B cell (primary cell): Measurements from ENCODE around the gene PIP4K2C. TPM values are rescaled to one million over a fixed set of nuclear protein-coding genes. Genes with fewer than 3 reads are reported as not detected.

Source experiments
- ATAC-seq: fragments of 200-7000 bp; cut with Tn5 transposase; one replicate; pipeline ENCODE4 v1.10.0; 2021; ENCODE audit warnings: low read depth, mild to moderate bottlenecking, moderate number of reproducible peaks, moderate library complexity
- CTCF ChIA-PET: fragments of 350-600 bp; sonication (Branson Sonifier 250); formaldehyde crosslinking; loops from one replicate; lab custom pipeline; 2021; ENCODE audit warnings: antibody characterized with exemption, inconsistent platforms; lab: Charles Lee
- POLR2A ChIA-PET: fragments of 350-600 bp; sonication (Branson Sonifier 250); formaldehyde crosslinking; loops from one replicate; lab custom pipeline; 2021; ENCODE audit warnings: antibody characterized with exemption; lab: Charles Lee
- DNase-seq: peaks from one replicate; pipeline ENCODE4 v3.0.0; 2013
- H2AFZ ChIP-seq: 2 replicates; pipeline ENCODE4 v1.6.1; 2012; ENCODE audit warnings: mild to moderate bottlenecking, low read depth, low read length; ENCODE audit not compliant: insufficient read depth, poor library complexity, severe bottlenecking
- H3K27ac ChIP-seq, 2 donors: 1 replicate in 1 of 2; 2 replicates in 1 of 2; pipeline ENCODE4 v1.5.1; 2012 to 2013; ENCODE audit warnings: low read length in 2 of 2, mild to moderate bottlenecking in 2 of 2, moderate library complexity in 1 of 2
- H3K27me3 ChIP-seq, 4 experiments: fragments of 200-600 bp in 1 of 4; sonication (generic) in 1 of 4; replicated peaks in 1 of 4; 1 replicate in 2 of 4; 2 replicates in 2 of 4; pipeline versions ENCODE4 v1.6.1 to v1.7.0; 2013 to 2016; ENCODE audit warnings: low read length in 3 of 4, mild to moderate bottlenecking in 2 of 4, mixed read lengths in 1 of 4, moderate library complexity in 1 of 4; ENCODE audit not compliant: insufficient read depth in 4 of 4, control insufficient read depth in 3 of 4; ENCODE audit errors: control extremely low read depth in 1 of 4
- H3K36me3 ChIP-seq, 2 experiments: replicated peaks in 1 of 2; 1 replicate in 1 of 2; 2 replicates in 1 of 2; pipeline versions ENCODE4 v1.6.1 to v1.7.1; 2013; ENCODE audit warnings: low read length in 1 of 2; ENCODE audit not compliant: insufficient read depth in 2 of 2, control insufficient read depth in 1 of 2; ENCODE audit errors: control extremely low read depth in 1 of 2, extremely low read depth in 1 of 2
- H3K4me1 ChIP-seq, 2 donors: fragments of 200-600 bp in 1 of 2; sonication (generic) in 1 of 2; 1 replicate in 1 of 2; 2 replicates in 1 of 2; pipeline versions ENCODE4 v1.5.1 to v1.6.1; 2013 to 2017; ENCODE audit warnings: low read length in 2 of 2; ENCODE audit not compliant: control insufficient read depth in 2 of 2, insufficient read depth in 2 of 2
- H3K4me2 ChIP-seq: replicated peaks from 2 replicates; pipeline ENCODE3; 2012; ENCODE audit warnings: mild to moderate bottlenecking, low read depth, low read length; ENCODE audit not compliant: poor library complexity, severe bottlenecking
- H3K4me3 ChIP-seq, 5 experiments: fragments of 200-600 bp in 1 of 5; sonication (generic) in 1 of 5; 1 replicate in 3 of 5; 2 replicates in 2 of 5; pipeline versions ENCODE4 v1.5.1 to v1.7.0; 2011 to 2016; ENCODE audit warnings: low read length in 4 of 5, mild to moderate bottlenecking in 4 of 5, low read depth in 2 of 5, control low read depth in 1 of 5, moderate library complexity in 1 of 5; ENCODE audit not compliant: insufficient read depth in 1 of 5; ENCODE audit errors: control extremely low read depth in 1 of 5, extremely low read depth in 1 of 5
- H3K79me2 ChIP-seq: fragments of 200-600 bp; sonication (generic); one replicate; pipeline ENCODE4 v1.6.0; 2016; ENCODE audit warnings: low read length; ENCODE audit not compliant: control insufficient read depth, insufficient read depth
- H3K9ac ChIP-seq: fragments of 200-600 bp; sonication (generic); 2 replicates; pipeline ENCODE4 v1.6.1; 2017; ENCODE audit warnings: mild to moderate bottlenecking, low read length, moderate library complexity
- H3K9me3 ChIP-seq, 3 donors: one replicate each; pipeline versions ENCODE4 v1.6.1 to v1.7.1; 2013; ENCODE audit warnings: low read length in 2 of 3; ENCODE audit not compliant: control insufficient read depth in 2 of 3, insufficient read depth in 1 of 3; ENCODE audit errors: control extremely low read depth in 1 of 3
- H4K20me1 ChIP-seq: 2 replicates; pipeline ENCODE4 v1.6.0; 2012; ENCODE audit warnings: mild to moderate bottlenecking, low read length; ENCODE audit not compliant: insufficient read depth, control insufficient read depth, poor library complexity, severe bottlenecking
- H3K27ac Mint-ChIP-seq: one replicate; pipeline ENCODE4 v1.8.0; 2021; ENCODE audit warnings: mixed read lengths
- H3K27me3 Mint-ChIP-seq: one replicate; pipeline ENCODE4 v1.8.0; 2021; ENCODE audit warnings: mixed read lengths
- H3K4me1 Mint-ChIP-seq: one replicate; pipeline ENCODE4 v1.8.0; 2021; ENCODE audit warnings: mixed read lengths
- H3K4me3 Mint-ChIP-seq: one replicate; pipeline ENCODE4 v1.8.0; 2021; ENCODE audit warnings: mixed read lengths
- H3K9me3 Mint-ChIP-seq: one replicate; pipeline ENCODE4 v1.8.0; 2022; ENCODE audit warnings: mixed read lengths; ENCODE audit not compliant: insufficient read depth
- CTCF ChIP-seq: fragments of 200-600 bp; IDR thresholded peaks from one replicate; pipeline ENCODE4 v1.8.0; 2022; ENCODE audit warnings: antibody characterized with exemption, mild to moderate bottlenecking
- EZH2 ChIP-seq: IDR thresholded peaks from 2 replicates; pipeline ENCODE4 v1.6.1; 2012; ENCODE audit warnings: borderline replicate concordance, low read depth, mild to moderate bottlenecking, moderate library complexity, low read length; ENCODE audit not compliant: insufficient read depth, poor library complexity, severe bottlenecking
- WGBS: methylation state at CpG from one replicate; pipeline ENCODE4 v1.1.5; 2013; ENCODE audit warnings: missing lambda C conversion rate; ENCODE audit not compliant: insufficient coverage; 5-methylcytosine and 5-hydroxymethylcytosine counted together
- intact Hi-C: fragments of 100-400 bp; cut with micrococcal nuclease; formaldehyde crosslinking; loops from one replicate; pipeline ENCODE4 v1.10.0; 2022
- polyA plus RNA-seq: library from polyadenylated mRNA; depleted of rRNA; stranded (reverse); fragments of >200 nt; gene quantifications from 2 replicates; pipeline ENCODE4 v1.2.3, GENCODE V29; 2012
- total RNA-seq, 2 donors: library from RNA; stranded (reverse); fragments of 120-200 nt in 1 of 2; gene quantifications; 1 replicate in 1 of 2; 2 replicates in 1 of 2; pipeline versions ENCODE4 v1.2.3 to v1.2.4, GENCODE V29; 2013 to 2022

The PIP4K2C gene
- total and polyA plus RNA-seq, 2 donors (not counting 1 experiment from before 2014, with no cell fraction given) = 20.1 to 21.3 TPM

- DNase-seq = peak; percentile 88
- CTCF ChIA-PET = interaction anchor here (0.6 to 7.2 kb wide), 31 partner anchors 10 to 321 kb away, joined by 3 to 122 read pairs (median 5); partner anchors contain the start of genes ARHGEF25, B4GALNT1, DCTN2 and OS9
- H3K4me3 ChIP-seq = no peak overlapping the region
Observed at GRCh38 chr12:57583008-57583831, 7.8 kb upstream of the PIP4K2C start.

More at GRCh38 chr12:57583008-57583831, 7.8 kb upstream of the PIP4K2C start:
- TF ChIP-seq EZH2 (no peak), CTCF (peak; percentile 98)
- H3K27me3 Mint-ChIP-seq = peaks cover 14% of the 10 kb centered on the region
- no peaks in the 10 kb centered on the region for H3K36me3 ChIP-seq
- intact Hi-C loops = loop anchor here (1.0 to 2.0 kb wide), 6 partner anchors 8 to 159 kb away; partner anchors contain the start of genes B4GALNT1, MBD6 and PIP4K2C
- no peak overlapping the region for H3K27ac ChIP-seq
- H3K4me2 ChIP-seq = no peak overlapping the region
- no peak overlapping the region for H3K27ac Mint-ChIP-seq
- no peaks in the 10 kb centered on the region for H3K9me3 ChIP-seq
- H3K4me1 ChIP-seq = peaks cover 0 to 3% of the 10 kb centered on the region in 2 donors
- H4K20me1 ChIP-seq = no peaks in the 10 kb centered on the region
- H3K9me3 Mint-ChIP-seq = no peaks in the 10 kb centered on the region
- 63% methylated on average over 10 of the region's 13 CpGs for WGBS
- H3K9ac ChIP-seq = no peak overlapping the region
- POLR2A ChIA-PET = interaction anchor here (0.6 to 1.0 kb wide), 2 partner anchors 36 to 104 kb away, joined by 3 read pairs; no protein-coding TSS in a partner anchor
- no peak overlapping the region for H2AFZ ChIP-seq
- H3K79me2 ChIP-seq = no peaks in the 10 kb centered on the region
- ATAC-seq = peak; percentile 100
- H3K27me3 ChIP-seq = peaks cover 0 to 46% (median 10%) of the 10 kb centered on the region in 4 experiments
- H3K4me1 Mint-ChIP-seq = peaks cover 2% of the 10 kb centered on the region
- no peak overlapping the region for H3K4me3 Mint-ChIP-seq
